Bronchial epithelial cell (primary cell): ENCODE data around the gene VWA8. TPM values are rescaled to one million over a fixed set of nuclear protein-coding genes. Genes with fewer than 3 reads are reported as not detected.
"Not testable (repeated sequence)": the region's sequence is repeated elsewhere in the genome, so short reads cannot be mapped to it uniquely, and the experiment has no call there.

Experiments used
- DNase-seq: peaks from one replicate; pipeline ENCODE4 v3.0.0-alpha.2; 2010; ENCODE audit warnings: low read depth
- FAIRE-seq: peaks from 2 replicates; lab custom pipeline; 2011; peaks lifted over from hg19 to GRCh38; lab: Jason Lieb, UNC
- H3K27me3 ChIP-seq: 2 replicates; pipeline ENCODE4 v1.5.1; 2011; ENCODE audit warnings: low read length; ENCODE audit not compliant: control insufficient read depth, insufficient read depth
- H3K36me3 ChIP-seq: 2 replicates; pipeline ENCODE4 v1.5.1; 2011; ENCODE audit warnings: low read length; ENCODE audit not compliant: control insufficient read depth, insufficient read depth
- H3K4me3 ChIP-seq: 2 replicates; pipeline ENCODE4 v1.5.1; 2011; ENCODE audit warnings: mild to moderate bottlenecking, low read depth, low read length, control low read depth
- CTCF ChIP-seq: IDR thresholded peaks from 2 replicates; pipeline ENCODE4 v1.5.1; 2011; ENCODE audit warnings: mild to moderate bottlenecking, moderate library complexity, low read length, control low read depth, inconsistent platforms; ENCODE audit not compliant: insufficient read depth, severe bottlenecking
- total RNA-seq: library from RNA; depleted of rRNA; stranded (reverse); fragments of >200 nt; gene quantifications from 2 replicates; pipeline ENCODE4 v1.2.1, GENCODE V29; 2014

VWA8 gene
- total RNA-seq, 1 donor from 2014 or later: 17.1 TPM

GRCh38 chr13:41622432-41623429 is 338.2 kb downstream of the VWA8 start:
- H3K4me3 ChIP-seq: no peak overlapping the region
- no peaks in the 10 kb centered on the region for H3K27me3 ChIP-seq
- H3K36me3 ChIP-seq: no peaks in the 10 kb centered on the region
- DNase-seq (no peak), FAIRE-seq (no peak)
- no peak for TF ChIP-seq CTCF

GRCh38 chr13:41621716-41622431 is 339.0 kb downstream of the VWA8 start:
- no peak for TF ChIP-seq CTCF
- DNase-seq: no peak
- Histone ChIP-seq H3K27me3 (no peaks in the 10 kb centered on the region), H3K4me3 (no peak overlapping the region), H3K36me3 (no peaks in the 10 kb centered on the region)
- FAIRE-seq: no peak

- DNase-seq, H3K36me3 ChIP-seq, H3K4me3 ChIP-seq, FAIRE-seq, H3K27me3 ChIP-seq: not testable (repeated sequence)
Measured at GRCh38 chr13:41617633-41618032, 343.3 kb downstream of the VWA8 start.

GRCh38 chr13:41616151-41616550 is 344.8 kb downstream of the VWA8 start:
- no peak for TF ChIP-seq CTCF
- DNase-seq: no peak
- no peak for FAIRE-seq
- no peak overlapping the region for H3K4me3 ChIP-seq
- peaks cover 2% of the 10 kb centered on the region for H3K36me3 ChIP-seq
- H3K27me3 ChIP-seq: no peaks in the 10 kb centered on the region

GRCh38 chr13:41615528-41615855 is 345.4 kb downstream of the VWA8 start:
- no peak for DNase-seq
- no peak overlapping the region for H3K4me3 ChIP-seq
- TF ChIP-seq CTCF: no peak
- peaks cover 2% of the 10 kb centered on the region for H3K36me3 ChIP-seq
- no peaks in the 10 kb centered on the region for H3K27me3 ChIP-seq
- FAIRE-seq: no peak
